GM13977 (cell line): Measurements from ENCODE around the gene OR51D1.

ENCODE experiments used
- DNase-seq: peaks from one replicate; pipeline ENCODE4 v3.0.0; 2012; ENCODE audit warnings: low spot score
- CTCF ChIP-seq: IDR thresholded peaks from 2 replicates; pipeline ENCODE4 v1.5.1; 2012; ENCODE audit warnings: mild to moderate bottlenecking, control low read depth; ENCODE audit not compliant: insufficient read depth; ENCODE audit errors: extremely low read depth, missing control alignments
- in situ Hi-C: fragments of 300-500 bp; cut with MboI; formaldehyde crosslinking; loops from one replicate; pipeline ENCODE4 v1.12.0; 2022; ENCODE audit warnings: low sequenced_read_pairs, low pct_unique_long_range_greater_than_20kb, mixed read lengths, inconsistent platforms; ENCODE audit not compliant: unreplicated experiment

OR51D1 gene

GRCh38 chr11:4662876-4663275, 25.6 kb downstream of the OR51D1 start:
- no peak for TF ChIP-seq CTCF
- no peak for DNase-seq
- in situ Hi-C loops = no loop called here

- TF ChIP-seq CTCF = no peak
- DNase-seq = no peak
- in situ Hi-C loops = no loop called here
Observed at GRCh38 chr11:4664183-4664582, 26.9 kb downstream of the OR51D1 start.

DNA sequence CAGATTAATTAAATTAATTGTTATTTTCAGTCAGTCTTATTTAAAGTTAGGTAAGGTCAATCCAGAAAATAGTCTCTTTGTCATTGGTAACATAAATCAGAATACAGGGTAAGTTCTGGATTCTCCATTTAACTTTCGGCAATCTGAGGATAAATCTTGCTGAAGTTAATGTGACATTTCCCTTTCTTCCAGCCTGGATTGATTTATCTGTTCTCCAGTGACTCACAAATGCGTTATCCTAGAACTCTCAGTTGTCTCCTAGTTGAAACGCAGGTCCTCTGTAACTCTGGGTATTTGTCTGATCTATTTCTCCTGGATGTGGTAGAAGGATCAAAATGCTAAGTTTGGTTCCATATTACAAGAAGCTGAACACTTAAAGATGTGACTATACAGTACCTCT, 27.5 kb downstream of the OR51D1 start:
- no peak for TF ChIP-seq CTCF
- in situ Hi-C loops = no loop called here
- no peak for DNase-seq

GRCh38 chr11:4665424-4665823, 28.1 kb downstream of the OR51D1 start:
- in situ Hi-C loops = no loop called here
- TF ChIP-seq CTCF = no peak
- DNase-seq = no peak

- in situ Hi-C loops = no loop called here
- no peak for DNase-seq
- no peak for TF ChIP-seq CTCF
Observed at GRCh38 chr11:4671741-4672140, 34.5 kb downstream of the OR51D1 start.

DNA sequence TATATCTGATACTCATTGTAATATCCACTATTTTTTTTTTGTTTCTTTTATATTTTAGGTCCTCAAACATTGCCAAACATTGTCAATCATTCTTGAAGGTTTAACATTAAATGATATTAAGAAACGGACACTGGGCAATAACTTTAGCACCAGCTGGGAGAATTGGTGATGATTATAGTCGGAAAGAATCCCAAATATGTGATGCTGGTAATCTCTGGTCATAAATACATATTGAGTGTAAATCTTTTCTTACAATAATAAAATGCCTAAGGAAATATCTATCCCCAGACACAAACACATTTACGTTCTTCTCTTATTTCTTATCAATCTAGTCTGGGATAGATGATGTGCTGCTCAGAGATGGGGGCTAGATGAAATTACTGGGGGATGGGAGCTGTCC, 35.2 kb downstream of the OR51D1 start:
- in situ Hi-C loops = no loop called here
- no peak for TF ChIP-seq CTCF
- DNase-seq = no peak

- TF ChIP-seq CTCF = no peak
- DNase-seq = no peak
- in situ Hi-C loops = no loop called here
Observed at GRCh38 chr11:4673781-4674180, 36.5 kb downstream of the OR51D1 start.
